Forelimb muscle (tissue), 1 donor: Measurements from ENCODE around the gene CCL17. TPM values are rescaled to one million over a fixed set of nuclear protein-coding genes. Genes with fewer than 3 reads are reported as not detected.
A peak's percentile ranks its signal among the peaks of the same experiment; 100 is the strongest.
"Not testable (repeated sequence)": the region's sequence is repeated elsewhere in the genome, so short reads cannot be mapped to it uniquely, and the experiment has no call there.

Source experiments
- DNase-seq: peaks from one replicate; pipeline ENCODE4 v3.0.0-alpha.2; 2013; ENCODE audit warnings: low read depth
- polyA plus RNA-seq: library from polyadenylated mRNA; unstranded; fragments of 120-200 nt; gene quantifications from one replicate; pipeline ENCODE4 v1.2.1, GENCODE V29; 2013; ENCODE audit not compliant: insufficient read length

Gene CCL17
- polyA plus RNA-seq, 1 donor = not detected

DNA sequence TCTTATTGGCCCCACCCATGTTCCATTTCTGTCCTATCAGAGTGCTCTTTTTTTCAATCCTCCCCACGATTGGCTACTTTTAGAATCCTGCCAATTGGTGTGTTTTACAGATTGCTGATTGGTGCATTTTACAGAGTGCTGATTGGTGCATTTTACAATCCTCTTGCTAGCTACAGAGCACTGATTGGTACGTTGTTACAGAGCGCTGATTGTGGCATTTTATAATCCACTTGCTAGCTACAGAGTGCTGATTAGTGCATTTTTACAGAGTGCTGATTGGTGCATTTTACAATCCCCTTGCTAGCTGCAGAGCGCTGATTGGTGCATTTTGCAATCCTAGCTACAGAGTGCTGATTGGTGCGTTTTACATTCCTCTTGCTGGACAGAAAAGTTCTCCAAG, 9.5 kb upstream of the CCL17 start:
- no peak for DNase-seq

- no peak for DNase-seq
Measured at GRCh38 chr16:57396786-57397185, 7.8 kb upstream of the CCL17 start.

- DNase-seq = not testable (repeated sequence)
Measured at GRCh38 chr16:57397493-57397892, 7.1 kb upstream of the CCL17 start.

DNA sequence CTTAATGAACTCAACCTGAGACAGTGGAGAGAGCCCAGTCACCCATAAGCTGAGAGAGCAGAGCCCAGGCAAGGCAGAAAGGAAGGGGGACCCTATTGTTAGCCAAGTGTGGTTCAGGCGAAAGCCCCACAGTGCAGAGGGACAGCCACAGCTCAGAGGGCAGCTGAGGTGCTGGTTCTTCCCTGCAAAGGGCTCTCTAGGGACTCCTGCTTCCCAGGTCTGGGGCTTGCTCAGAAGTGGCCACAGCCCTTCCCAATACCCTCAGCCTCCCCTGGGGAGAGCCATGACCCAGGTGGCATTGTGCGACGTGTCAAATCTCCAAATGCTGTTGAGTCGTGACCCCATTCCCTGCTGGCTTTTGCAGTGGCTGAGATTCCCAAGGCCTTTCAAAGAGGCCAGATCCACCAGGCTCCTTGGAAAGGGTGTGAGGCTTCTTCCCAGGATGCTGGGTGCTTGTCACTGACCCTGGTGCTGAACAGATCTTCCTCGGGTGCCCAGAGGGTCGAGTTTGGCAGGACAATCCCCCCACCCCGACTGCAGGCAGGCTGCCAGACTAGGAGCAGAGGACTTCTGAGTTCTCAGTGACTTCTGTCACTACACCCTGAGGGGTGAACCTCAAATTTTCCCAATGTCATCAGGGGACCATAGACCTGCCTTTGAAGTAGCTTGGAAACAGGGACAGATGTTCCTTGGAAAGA, 2.5 kb upstream of the CCL17 start:
- no peak for DNase-seq

GRCh38 chr16:57405097-57405496, 530 bp downstream of the CCL17 start:
- DNase-seq = no peak

DNA sequence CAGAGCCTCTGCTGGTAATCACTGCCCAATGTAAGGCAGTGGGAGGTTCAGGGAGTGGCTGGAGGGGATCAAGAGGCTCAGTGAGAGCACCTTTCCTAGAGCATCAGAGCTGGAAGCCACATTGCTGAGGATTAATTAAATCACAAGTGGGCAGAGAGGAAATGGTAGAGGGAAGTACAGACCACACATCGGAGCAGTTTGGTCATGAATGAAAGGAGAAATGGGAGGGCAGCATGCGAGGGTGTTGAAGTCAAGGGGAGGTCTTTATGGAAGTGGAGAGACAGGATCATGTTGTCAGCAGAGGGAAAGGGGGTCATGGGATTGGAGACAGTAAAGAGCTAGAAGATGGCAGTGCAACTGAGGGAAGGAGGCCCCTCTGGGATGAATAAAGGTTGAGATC, 2.3 kb downstream of the CCL17 start:
- DNase-seq = no peak

- DNase-seq = no peak
Measured at GRCh38 chr16:57407521-57408353, 3.2 kb downstream of the CCL17 start.

DNA sequence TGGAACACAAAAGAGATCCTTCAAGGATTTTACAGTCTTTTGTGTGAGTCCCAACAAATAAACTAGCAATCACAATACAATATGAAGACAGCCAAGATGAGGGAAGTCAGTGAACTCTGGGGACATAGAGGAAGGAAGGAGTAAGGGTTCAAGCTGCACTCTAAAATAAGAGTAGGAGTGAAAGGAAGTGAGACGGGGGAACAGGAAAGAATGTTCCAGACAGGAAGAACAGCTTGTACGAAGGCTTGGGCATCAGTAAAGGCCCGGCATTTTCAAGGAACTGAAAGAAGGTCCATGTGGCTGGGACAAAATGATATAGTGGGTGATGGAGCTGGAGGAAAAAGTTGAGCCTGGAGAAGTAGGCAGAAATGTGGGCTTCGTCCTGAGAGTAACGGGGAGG, 4.5 kb downstream of the CCL17 start:
- no peak for DNase-seq

DNA sequence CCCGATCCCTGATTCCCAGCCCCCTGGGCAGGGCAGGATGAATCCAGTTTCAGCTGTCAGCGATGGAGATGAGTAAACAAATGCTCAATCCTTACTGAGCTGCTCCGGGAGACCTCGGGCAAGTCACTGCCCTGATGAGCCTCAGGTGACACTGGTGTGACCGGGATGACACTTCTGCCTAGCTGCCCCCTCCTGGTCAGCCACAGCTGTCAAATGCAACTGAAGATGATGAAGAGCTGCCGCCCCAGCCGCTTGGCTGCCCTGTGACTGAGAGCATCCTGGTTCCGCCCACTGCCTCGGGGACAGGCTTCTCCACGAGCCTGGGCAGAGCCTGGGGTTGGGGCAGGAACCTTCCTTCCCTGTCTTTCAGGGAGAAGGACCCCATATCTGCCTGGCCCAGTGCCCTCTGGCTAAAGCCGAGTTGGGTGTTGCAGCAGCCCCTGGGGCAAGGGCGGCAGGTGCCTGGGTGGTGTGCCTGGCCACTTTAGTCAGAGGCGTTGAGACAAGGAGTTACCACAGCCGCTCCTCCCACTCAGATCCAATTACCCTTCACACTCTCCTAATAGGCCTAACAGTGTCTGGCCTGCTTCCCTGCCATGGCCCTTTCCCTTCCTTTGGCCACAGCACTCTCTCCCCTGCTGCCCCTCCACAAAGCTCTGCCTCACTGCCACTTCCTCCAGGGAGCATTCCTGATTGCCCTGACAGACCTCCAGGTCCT, 5.5 kb downstream of the CCL17 start:
- DNase-seq = no peak

- DNase-seq = no peak
Measured at GRCh38 chr16:57411362-57411976, 6.9 kb downstream of the CCL17 start.

DNA sequence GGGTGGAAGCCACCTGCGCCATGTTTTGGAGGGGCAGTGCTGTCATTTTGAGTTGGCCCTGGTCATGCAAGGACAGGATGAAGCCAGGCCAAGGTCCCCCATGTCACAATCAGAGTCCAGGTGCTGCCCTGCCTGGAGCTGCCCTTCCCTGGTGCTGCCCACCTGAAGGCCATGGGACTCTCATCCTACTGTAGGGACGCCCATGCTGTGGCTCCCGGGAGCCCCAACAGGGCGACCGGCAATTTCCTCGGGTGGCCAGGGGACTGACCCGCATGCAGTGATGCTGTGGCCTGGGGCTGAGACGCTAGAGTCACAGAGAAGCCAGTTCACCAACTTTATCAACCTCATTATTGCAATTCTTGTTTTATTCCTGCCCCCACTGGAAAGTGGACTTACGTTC, 8.0 kb downstream of the CCL17 start:
- DNase-seq = no peak

DNA sequence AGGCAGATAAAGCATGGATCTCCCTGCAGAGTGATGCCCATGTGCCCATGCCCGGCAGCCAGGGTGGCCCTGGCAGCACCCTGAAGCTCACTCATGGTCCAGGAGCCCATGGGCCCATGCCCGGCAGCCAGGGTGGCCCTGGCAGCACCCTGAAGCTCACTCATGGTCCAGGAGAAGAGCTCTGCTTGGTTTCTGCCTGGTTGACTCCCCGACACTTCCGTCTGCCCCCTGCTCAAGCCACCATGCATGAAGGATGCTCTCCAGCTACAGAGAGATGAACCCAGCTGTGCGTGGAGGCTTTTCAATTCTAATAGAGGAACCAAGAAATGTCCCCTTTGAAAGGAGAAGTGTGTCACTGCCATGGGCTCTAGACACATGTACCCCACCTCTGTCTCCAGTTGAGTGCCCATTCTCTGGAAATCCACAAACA, 8.7 kb downstream of the CCL17 start:
- no peak for DNase-seq

GRCh38 chr16:57413733-57414132, 9.2 kb downstream of the CCL17 start:
- no peak for DNase-seq

DNA sequence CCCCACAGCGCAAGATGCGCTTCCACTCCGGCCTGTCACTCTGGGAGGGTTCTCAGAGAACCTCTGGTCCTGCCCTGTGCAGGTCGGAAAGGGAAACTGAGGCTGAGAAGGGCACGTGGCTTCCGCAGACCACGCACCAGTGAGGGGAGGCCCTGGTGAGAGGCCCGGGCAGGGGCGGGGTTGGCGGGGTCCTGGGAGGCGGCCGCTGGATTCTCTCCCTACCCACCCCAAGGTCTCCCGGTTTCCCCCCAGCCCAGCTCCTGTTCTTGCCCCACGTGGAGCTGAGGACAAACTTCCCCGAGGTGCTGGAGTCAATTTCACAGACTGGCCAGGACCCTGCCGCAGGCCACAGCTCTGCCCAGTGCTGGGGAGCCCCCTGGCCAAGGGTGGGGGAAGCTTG, 11.5 kb downstream of the CCL17 start:
- DNase-seq = no peak

DNA sequence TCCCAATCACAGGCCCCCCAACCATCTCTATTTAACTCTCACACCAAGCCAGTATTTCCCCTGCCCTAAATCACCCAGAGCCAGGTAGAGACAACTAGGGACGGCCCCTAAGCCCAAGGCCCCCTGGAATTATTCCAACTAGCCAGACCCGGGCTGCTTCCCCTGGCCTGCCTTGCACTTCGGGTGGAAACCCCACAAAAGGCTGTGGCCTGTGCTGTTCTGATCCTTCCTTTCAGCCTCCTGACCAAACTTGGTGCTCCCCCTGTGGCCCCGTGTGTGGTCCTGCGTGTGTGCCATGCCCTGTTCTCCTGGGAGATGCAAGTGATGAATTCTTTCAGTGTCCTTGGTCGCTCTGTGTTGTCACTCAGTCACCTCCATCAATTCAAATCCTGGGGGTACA, 14.9 kb downstream of the CCL17 start:
- DNase-seq = no peak

DNA sequence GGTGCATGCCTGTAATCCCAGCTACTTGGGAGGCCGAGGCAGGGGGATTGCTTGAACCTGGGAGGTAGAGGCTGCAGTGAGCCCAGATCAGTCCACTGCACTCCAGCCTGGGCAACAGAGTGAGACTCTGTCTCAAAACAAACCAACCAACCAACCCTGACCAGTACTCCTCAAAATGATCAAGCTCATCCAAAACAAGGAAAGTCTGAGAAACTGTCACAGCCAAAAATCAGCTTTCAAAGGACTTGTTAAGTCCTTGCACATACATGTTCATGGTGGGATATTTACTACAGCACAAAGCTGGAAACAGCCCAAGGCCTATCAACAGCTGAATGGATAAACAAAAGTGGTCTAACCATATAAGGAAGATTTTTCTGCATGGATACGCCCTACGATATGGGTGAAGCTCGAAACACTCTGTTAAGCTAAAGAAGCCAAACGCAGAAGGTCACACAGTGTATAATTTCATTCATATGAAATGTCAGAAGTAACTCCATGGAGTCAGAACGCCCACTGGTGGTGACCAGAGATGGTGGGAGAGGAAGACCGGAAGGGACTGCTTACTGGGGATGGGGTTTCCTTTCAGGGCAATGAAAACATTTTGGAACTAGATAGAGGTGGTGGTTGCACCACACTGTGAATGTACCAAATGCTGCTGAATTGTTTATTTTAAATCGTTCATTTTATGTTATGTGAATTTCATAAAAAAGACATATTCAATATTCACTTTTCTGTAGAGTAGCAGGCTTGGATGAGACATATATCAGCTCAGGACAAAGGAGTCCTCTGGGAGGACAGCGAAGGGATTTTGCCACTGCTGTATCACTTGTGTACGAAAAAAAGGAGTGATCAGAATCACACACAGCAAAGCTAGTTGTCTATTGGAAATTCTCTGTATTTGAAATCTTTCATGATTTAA, 17.7 kb downstream of the CCL17 start:
- peak; percentile 54 for DNase-seq

DNA sequence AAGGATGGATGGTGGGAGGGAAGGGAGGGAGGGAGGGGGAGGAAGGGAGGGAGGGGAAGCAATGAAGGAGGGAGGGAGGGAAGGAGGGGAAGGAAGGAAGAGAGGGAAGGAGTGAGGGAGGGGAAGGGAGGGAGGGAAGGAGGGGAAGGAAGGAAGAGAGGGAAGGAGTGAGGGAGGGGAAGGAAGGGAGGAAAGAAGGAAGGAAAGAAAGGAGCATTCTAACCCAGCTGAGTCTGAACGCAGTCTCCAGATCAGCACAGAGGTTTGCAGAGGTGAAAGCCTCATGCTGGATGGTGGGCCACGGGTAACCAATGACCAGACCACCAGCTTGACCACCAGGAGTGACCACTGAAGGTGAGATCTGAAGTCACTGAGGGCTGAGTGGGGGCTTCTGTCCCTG, 18.6 kb downstream of the CCL17 start:
- DNase-seq = no peak

- no peak for DNase-seq
Measured at GRCh38 chr16:57424583-57424982, 20.0 kb downstream of the CCL17 start.

- DNase-seq = no peak
Measured at GRCh38 chr16:57426356-57426755, 21.8 kb downstream of the CCL17 start.

DNA sequence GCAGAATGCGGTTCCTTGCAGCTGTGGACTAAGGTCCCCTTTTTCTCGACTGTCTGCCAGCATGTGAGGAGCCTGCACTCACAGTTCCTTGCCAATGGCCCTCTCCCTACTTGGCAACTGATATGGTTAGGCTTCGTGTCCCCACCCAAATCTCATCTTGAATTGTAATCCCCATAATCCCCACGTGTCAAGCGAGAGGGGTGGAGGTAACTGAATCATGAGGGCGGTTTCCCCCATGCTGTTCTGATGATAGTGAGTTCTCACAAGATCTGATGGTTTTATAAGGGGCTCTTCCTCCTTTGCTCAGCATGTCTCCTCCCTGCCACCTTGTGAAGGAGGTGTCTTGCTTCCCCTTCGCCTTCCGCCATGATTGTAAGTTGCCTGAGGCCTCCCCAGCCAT, 22.7 kb downstream of the CCL17 start:
- DNase-seq = no peak

DNA sequence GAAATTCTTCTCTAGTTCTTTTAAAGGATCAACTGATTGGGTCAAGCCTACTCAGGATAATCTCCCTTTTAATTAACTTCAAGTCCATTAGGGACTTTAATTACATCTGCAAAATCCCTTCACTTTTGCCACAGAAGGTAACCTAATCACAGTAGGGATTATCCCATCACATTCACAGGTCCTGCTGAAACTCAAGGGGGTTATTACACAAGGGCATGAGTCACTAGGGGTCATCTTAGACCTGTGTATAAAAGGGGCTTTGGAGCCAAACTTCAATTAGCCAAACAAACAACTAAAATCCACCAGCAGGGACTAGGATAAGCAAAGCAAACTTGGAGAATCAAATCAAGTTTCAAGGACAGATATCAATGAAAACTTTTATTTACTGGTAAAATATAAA, 23.3 kb downstream of the CCL17 start:
- DNase-seq = no peak
